GM12875 (cell line): ENCODE data around the gene NOD1.
"Not testable (repeated sequence)": the region's sequence is repeated elsewhere in the genome, so short reads cannot be mapped to it uniquely, and the experiment has no call there.

Experiments used
- H3K4me3 ChIP-seq: one replicate; pipeline ENCODE4 v1.5.1; 2011; ENCODE audit warnings: low read depth, low read length, control low read depth
- TF ChIP-seq, protein P1 (sequence below): IDR thresholded peaks from 2 replicates; pipeline ENCODE4 v1.5.1; 2011; ENCODE audit warnings: low read depth, mild to moderate bottlenecking, control low read depth, inconsistent platforms, low read length, moderate library complexity, borderline replicate concordance; ENCODE audit not compliant: insufficient read depth

The NOD1 gene

DNA sequence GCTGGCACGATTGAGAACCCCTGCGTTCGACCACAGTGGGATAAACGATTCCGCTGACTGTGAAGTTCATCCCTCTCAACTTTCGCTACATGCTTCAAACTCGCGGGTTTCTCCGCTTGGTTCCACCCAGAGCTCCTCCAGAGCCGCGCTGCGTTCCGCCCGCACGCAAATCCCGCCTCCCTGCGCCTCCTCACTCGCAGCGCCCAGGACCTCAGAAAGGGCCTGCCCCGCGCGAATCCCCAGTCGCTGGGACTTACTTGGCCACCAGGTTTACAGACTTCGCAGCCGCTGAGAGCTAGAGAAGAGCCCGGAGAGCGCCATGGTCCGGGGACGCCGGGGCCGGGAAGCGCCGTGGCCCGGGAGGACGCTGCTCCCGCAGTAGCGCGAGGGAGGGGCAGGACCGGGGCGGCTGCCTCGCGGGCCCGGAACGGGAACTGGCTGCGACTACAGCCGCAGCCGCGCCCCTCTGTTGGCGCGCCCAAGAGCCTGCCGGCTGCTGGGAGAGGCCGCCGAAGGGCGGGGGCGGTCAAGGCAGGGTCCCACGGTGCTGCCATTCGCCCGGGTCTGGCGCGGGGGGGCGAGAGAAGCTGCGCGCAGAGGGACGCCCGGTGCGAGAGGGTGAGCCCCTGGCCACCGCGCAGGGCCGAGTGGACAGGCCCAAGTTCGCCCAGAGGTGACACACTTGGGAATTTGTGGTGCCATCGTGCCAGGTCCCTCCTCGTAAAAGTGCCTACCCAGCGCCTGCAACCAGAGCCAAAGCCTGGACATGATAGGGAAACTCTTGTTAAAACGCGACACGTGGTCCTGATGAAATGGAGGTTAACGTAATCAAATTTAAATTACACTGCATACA lies at the start of gene NOD1:
NOD1 (minus strand) TSS at position 436 of the 853 bp plus-strand sequence. CDS start 21,863 bp downstream, outside the sequence.
- TF ChIP-seq, protein P1, sequence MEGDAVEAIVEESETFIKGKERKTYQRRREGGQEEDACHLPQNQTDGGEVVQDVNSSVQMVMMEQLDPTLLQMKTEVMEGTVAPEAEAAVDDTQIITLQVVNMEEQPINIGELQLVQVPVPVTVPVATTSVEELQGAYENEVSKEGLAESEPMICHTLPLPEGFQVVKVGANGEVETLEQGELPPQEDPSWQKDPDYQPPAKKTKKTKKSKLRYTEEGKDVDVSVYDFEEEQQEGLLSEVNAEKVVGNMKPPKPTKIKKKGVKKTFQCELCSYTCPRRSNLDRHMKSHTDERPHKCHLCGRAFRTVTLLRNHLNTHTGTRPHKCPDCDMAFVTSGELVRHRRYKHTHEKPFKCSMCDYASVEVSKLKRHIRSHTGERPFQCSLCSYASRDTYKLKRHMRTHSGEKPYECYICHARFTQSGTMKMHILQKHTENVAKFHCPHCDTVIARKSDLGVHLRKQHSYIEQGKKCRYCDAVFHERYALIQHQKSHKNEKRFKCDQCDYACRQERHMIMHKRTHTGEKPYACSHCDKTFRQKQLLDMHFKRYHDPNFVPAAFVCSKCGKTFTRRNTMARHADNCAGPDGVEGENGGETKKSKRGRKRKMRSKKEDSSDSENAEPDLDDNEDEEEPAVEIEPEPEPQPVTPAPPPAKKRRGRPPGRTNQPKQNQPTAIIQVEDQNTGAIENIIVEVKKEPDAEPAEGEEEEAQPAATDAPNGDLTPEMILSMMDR, result 0 out of 2 replicates have a peak, but pooled peaks have one; percentile 1
- H3K4me3 ChIP-seq, result peak within 1 kb of the TSS; percentile 74

DNA sequence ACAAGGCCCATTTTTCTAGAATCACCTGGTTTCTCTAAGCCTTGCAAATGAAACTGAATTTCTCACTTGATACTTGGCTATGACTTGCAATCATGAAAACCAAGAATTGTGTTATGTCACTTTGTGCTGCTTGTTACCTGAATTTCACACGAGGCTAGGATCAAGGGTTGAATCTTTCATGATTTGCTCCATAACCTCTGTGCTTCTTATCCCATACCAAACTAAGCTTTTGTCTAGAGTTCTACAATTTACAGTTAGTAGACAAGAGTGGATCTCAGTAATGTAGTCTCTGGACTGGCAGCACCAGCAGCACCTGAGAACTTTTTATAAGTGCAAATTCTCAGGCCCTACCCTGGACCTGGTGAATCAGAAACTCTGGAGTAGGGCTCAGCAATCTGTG lies 48.7 kb upstream of the NOD1 start:
- H3K4me3 ChIP-seq, result not testable (repeated sequence)

DNA sequence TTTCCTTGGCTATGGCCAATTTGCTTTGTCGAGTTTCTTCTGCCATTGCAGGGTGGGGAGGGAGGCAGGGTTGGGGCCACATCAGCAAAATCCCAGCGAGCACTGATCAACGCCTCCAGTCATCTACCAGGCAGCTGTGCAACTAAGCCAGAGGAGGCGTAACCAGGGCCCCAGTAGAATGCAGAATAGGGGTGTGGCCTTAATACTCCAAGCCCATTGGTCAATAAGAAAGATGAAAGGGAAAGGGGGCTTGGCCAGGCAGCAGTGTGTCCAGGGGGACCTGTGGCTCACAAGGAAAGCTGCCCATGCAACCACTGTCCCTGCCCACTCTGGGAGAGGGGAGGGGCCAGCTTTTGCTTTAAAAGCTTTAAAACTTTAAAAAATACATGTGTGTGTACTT lies 47.6 kb upstream of the NOD1 start:
- H3K4me3 ChIP-seq, result no peak overlapping the region
- TF ChIP-seq, protein P1, result no peak

GRCh38 chr7:30525429-30525828 lies 46.8 kb upstream of the NOD1 start:
- no peak overlapping the region for H3K4me3 ChIP-seq
- TF ChIP-seq, protein P1, result no peak

DNA sequence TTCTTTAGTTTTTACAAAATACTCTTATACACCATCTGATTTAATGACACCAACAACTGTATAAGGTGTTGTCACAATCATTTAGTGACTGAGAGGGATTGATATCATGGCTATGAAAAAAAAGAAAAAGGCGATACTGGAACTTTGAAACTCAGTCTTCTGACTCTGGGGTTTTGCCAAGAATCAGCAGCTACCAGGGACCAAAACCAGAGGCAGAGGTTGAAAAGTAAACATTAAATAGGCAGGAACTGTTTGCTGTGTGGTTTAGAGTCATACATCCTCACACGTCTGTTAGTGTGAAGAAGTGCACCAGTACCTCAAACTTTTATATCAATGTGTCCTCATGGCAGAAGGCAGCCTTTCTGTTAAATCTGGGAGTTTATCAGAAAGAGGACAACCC lies 46.0 kb upstream of the NOD1 start:
- no peak overlapping the region for H3K4me3 ChIP-seq
- TF ChIP-seq, protein P1, result no peak

DNA sequence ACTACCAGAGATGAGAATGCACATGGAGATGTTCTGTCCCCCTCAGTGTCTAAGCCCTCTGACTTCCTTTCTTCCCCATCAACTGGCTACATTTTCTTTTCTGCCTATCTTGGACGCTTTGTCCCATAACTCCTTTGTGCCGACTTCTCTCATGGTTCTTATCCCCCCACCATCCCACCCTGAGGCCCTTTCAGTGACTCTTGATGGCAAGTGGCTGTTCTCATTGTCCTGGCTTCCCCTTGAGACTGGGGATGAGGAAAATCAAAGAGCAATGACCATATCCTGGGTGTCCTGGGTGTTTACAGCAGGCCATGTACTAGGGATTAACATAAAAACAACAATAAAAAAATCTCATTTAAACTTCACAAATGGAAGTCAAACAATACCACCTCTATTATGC lies 44.9 kb upstream of the NOD1 start:
- TF ChIP-seq, protein P1, result no peak
- H3K4me3 ChIP-seq, result no peak overlapping the region

GRCh38 chr7:30522159-30522558 lies 43.6 kb upstream of the NOD1 start:
- TF ChIP-seq, protein P1, result no peak
- H3K4me3 ChIP-seq, result no peak overlapping the region
